Cerebellar nuclear complex (tissue), 1 donor: ENCODE results near the gene DIAPH3.

Experiments used
- DNase-seq, 2 experiments: peaks; one replicate each; lab custom pipeline; 2025; lab: John Stamatoyannopoulos, UW

Gene DIAPH3

DNA sequence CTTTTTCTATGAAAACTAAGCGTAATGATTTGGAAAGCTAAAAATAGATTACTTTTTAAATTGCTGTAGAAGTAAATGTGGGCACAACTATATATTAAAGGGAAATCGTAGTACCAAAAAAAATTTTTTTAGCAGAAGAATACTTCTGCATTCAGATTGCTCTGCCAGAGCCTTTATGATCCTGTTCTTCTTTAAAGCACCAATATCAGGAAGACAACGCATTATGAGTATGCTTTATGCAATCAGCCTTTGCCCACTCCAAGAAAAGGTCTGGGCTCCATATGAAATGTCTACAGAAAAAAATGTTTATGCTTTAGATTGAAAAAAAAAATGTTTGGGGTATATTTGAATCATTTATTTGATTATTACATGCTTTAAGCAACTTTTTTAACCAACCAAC is 137.4 kb downstream of the DIAPH3 start:
- no peak for DNase-seq

DNA sequence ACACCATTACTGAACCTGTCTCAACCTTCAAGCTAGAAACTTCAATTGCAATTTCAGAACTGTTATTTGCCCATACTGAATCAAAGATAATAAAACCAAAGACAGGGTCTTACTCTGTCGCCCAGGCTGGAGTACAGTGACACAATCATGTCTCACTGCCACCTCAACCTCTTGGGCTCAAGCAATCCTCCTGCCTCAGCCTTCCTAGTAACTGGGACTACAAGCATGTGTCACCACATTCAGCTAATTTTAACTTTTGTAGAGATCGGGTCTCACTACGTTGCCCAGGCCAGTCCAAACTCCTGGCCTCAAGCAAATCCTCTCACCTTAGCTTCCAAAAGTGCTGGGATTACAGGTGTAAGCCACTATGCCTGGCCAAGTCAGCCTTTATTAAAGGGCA is 143.4 kb downstream of the DIAPH3 start:
- DNase-seq = no peak

- no peak for DNase-seq
Observed at GRCh38 chr13:60019119-60019993, 144.4 kb downstream of the DIAPH3 start.

GRCh38 chr13:60018536-60018935 is 145.2 kb downstream of the DIAPH3 start:
- DNase-seq = no peak

DNA sequence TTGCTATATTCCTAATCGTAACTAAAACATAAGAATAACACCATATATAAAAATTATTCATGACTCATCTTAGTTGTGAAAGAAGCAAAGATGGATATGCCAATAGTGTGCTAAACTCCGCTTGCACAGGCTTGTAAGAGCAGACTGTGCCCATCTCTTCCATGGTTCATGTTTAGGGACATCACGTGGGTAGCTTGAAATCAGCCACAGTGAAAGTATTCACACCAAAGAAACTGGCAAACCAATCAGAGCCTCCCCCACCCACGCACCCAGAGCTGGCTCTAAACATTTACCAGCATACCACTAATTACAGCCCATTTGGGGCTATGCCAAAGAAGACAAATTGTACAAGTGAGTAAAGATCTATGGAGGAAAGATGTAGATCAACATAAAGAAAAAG is 147.5 kb downstream of the DIAPH3 start:
- DNase-seq = no peak

DNA sequence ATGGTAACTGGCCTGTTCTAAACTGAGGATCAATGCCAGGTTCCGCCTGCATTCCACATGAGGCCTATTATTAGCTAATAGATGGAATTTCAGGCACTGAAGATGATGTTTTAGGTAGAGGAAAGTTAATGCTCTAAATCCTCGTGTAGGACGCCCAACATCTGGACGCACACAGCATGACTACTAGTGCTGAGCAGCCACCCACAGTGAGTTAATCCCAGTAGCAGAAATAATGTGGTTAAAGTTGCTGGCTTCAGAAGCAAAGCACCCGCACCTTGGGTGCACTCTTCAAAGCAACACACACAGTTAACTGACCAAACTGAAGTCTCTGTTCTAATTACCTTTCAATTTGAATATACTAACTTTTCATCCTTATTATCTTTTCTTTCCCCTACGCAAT is 150.6 kb downstream of the DIAPH3 start:
- DNase-seq = no peak

GRCh38 chr13:60012488-60012887 is 151.2 kb downstream of the DIAPH3 start:
- DNase-seq = no peak

- DNase-seq = no peak
Observed at GRCh38 chr13:60009300-60010253, 154.2 kb downstream of the DIAPH3 start.

DNA sequence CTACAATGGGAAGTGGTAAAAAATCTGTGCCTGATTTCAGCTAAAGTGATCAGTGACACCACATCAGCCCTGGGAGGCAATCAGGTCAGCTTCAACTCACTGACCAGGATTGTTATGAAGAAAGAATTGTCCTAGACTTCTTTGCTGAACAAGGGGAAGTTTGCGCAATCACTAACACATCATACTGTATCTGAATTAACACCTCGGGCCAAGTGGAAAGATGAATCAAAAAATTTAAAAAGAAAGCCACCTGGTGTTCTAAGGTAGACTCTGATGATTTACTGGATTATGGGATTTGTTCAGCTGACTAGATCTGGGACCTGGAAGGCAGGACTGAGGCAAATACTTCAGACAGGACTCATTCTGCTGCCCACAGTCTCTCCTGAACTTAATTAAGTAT is 161.8 kb downstream of the DIAPH3 start:
- no peak for DNase-seq

DNA sequence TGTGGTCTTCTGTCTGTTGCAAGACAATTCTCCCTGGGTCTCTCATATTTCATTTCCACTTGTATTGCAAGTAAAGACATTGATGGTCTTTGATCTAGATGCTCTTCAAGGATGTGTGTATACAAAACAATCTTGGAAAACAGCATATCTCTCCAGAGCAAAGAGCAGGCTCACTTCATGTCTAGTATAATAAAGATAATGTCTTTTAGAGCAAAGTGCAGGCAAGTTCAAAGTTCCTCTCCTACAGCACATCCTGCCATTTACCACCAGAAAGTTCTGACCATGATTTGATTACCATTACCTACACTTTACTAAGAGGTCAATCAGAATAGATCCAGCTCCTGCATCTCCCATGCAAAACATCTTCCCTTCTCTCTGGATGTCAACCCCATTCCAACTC is 162.8 kb downstream of the DIAPH3 start:
- DNase-seq = no peak

- no peak for DNase-seq
Observed at GRCh38 chr13:60000081-60000480, 163.6 kb downstream of the DIAPH3 start.

- no peak for DNase-seq
Observed at GRCh38 chr13:59997976-59998375, 165.8 kb downstream of the DIAPH3 start.

- no peak for DNase-seq
Observed at GRCh38 chr13:59996461-59996980, 167.2 kb downstream of the DIAPH3 start.

GRCh38 chr13:59991395-59991794 is 172.3 kb downstream of the DIAPH3 start:
- DNase-seq = no peak

DNA sequence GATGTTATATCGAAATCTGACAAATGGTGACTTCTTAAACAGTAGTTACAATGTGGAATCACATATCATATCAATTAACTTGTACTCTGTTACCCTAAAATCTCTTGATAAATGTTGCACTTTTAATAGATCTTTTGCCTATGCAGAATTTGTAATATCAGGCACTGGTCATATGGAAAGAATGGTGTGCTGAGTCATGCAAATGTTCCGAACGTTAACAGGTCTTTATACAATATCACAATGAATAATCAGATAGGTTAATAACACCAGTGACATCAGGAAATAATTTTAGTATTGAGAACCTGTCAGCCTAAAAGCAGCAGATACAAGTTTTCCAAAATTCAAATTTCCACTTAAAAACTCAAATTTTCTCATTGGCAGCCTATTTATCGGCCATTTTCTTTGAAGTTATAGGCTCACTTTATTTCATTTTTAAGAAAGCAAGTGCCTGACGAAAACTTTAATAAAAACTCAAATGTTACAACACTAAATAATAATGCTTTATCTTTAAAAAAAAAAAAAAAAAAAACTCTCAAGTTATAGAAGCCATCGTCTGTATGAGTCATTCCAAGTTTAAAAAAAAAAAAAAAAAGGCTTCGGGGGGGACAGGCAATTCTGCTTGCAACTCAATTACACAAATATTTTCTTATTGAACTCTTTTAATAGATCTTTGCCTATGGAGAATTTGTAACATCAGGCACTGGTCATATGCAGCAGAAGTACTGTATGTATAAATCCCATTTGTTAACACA is 180.9 kb downstream of the DIAPH3 start:
- DNase-seq = no peak

- no peak for DNase-seq
Observed at GRCh38 chr13:59979589-59979988, 184.1 kb downstream of the DIAPH3 start.

- DNase-seq = no peak
Observed at GRCh38 chr13:59978862-59979261, 184.9 kb downstream of the DIAPH3 start.

DNA sequence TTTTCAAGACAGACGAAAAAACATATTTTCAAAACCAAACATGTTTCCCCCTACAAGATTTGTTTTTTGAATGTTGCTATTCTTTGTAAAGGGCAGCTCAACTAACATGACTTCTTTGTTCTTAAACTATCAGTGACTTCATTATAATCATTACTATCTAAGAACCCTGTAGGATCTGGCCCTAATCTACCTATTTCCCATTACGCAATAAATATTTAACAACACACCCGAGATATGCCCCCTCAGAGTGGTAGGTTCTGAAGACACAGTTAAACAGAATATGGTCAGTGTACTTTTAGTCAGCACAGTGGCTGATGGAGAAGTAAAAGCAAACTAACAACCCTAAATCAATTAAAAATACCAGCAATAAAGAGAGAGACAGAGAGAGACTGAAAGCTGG is 186.9 kb downstream of the DIAPH3 start:
- no peak for DNase-seq

DNA sequence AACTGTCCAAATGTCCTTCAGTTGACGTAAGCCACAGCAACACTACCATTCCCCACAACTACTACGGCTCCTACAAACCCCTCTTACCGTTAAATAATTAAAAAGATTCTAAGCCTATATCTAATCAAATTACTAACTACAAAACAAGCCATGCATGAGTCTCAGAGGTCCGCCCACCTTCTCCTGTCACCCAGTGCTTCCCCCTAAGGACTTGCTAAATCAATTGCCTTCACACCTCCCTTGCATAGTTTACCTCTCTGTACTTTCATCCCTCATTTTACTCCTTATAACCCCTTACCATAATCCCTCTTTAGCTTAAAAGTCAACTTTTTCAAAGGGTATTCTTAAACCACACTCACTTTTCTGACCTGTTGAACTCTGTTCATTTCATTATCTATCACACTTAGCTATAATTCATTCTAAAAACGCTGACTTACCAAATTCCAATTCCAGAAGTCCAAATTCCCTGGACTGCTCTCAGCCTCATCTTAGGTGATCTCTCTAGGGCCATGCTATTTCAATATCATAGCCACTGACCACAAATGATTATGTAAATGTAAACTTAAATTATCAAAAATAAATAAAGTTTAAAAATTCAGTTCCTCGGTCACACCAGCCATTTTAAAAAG is 187.8 kb downstream of the DIAPH3 start:
- DNase-seq = no peak

GRCh38 chr13:59970847-59971246 is 192.9 kb downstream of the DIAPH3 start:
- DNase-seq = no peak

DNA sequence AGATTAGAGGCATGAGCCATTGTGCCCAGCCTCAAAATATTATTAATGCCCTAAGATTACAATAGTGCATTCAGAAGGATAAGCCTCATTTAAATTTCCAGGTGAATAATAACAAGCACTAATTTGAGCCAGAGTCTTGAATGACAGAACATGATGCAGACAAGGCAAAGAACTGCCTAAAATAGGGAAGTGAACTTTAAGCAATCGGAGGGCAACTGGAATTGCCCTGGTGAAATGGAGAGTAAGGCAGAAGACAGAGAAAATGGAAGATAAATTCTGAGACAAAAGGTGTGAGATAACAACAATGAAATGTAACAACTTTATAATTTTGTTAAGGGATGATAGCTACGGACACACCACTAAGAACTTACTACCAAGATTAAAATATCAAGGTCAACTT is 199.9 kb downstream of the DIAPH3 start:
- DNase-seq = no peak
